HFF-Myc (cell line): ENCODE data around the gene CTNNB1.

Experiments
- DNase-seq: peaks from one replicate; pipeline ENCODE4 v3.0.0-alpha.2; 2011; ENCODE audit warnings: low read depth; ENCODE audit errors: extremely low read depth
- H3K4me3 ChIP-seq: replicated peaks from 2 replicates; pipeline ENCODE4 v1.5.1; 2011; ENCODE audit warnings: low read depth, mild to moderate bottlenecking, control low read depth, low read length
- CTCF ChIP-seq: IDR thresholded peaks from 2 replicates; pipeline ENCODE4 v1.5.1; 2012; ENCODE audit warnings: mild to moderate bottlenecking, low read depth, low read length, control low read depth; ENCODE audit errors: missing control alignments

Gene CTNNB1

GRCh38 chr3:41176596-41176995, 22.7 kb upstream of the CTNNB1 start:
- DNase-seq = no peak
- no peak for TF ChIP-seq CTCF
- no peak overlapping the region for H3K4me3 ChIP-seq

GRCh38 chr3:41178576-41178975, 20.7 kb upstream of the CTNNB1 start:
- no peak overlapping the region for H3K4me3 ChIP-seq
- TF ChIP-seq CTCF = no peak
- no peak for DNase-seq

- DNase-seq = no peak
- no peak for TF ChIP-seq CTCF
- H3K4me3 ChIP-seq = no peak overlapping the region
Observed at GRCh38 chr3:41180396-41180795, 18.9 kb upstream of the CTNNB1 start.

GRCh38 chr3:41182504-41183059, 16.7 kb upstream of the CTNNB1 start:
- no peak overlapping the region for H3K4me3 ChIP-seq
- TF ChIP-seq CTCF = no peak
- no peak for DNase-seq

GRCh38 chr3:41184394-41184793, 14.9 kb upstream of the CTNNB1 start:
- DNase-seq = no peak

GRCh38 chr3:41186297-41186696, 13.0 kb upstream of the CTNNB1 start:
- DNase-seq = no peak
- no peak overlapping the region for H3K4me3 ChIP-seq
- TF ChIP-seq CTCF = no peak

More at GRCh38 chr3:41184394-41184793, 14.9 kb upstream of the CTNNB1 start:
- TF ChIP-seq CTCF = no peak
- no peak overlapping the region for H3K4me3 ChIP-seq

GRCh38 chr3:41188306-41188705, 11.0 kb upstream of the CTNNB1 start:
- no peak for TF ChIP-seq CTCF
- no peak for DNase-seq

More at GRCh38 chr3:41188306-41188705, 11.0 kb upstream of the CTNNB1 start:
- H3K4me3 ChIP-seq = no peak overlapping the region
